ENCODE results near the gene PMPCA. TPM values are rescaled to one million over a fixed set of nuclear protein-coding genes. Genes with fewer than 3 reads are reported as not detected.

PMPCA gene
- total and polyA plus RNA-seq, 12 donors: 59.3 to 85.2 (median 75.4) TPM

GRCh38 chr9:136409557-136410455, 652 bp upstream of the PMPCA start:
- intact Hi-C loops (cut with DNase I): loop anchor here in 2 of 10 donors (10.0 kb wide), 2 partner anchors 65 to 95 kb away; no protein-coding TSS in a partner anchor
- Histone ChIP-seq H3K4me3 (peak overlapping the region; percentile 50 to 100 (median 96)), H3K4me1 (peaks cover 8 to 36% (median 25%) of the 10 kb centered on the region in 9 donors), H3K27ac (peak overlapping the region in 9 of 10 donors; percentile 64 to 94 (median 89)), H3K27me3 (no peaks in the 10 kb centered on the region), H3K36me3 (peaks cover 0 to 62% (median 28%) of the 10 kb centered on the region in 9 donors), H3K9me3 (no peaks in the 10 kb centered on the region)
- no peak for TF ChIP-seq CTCF (IDR thresholded peaks at IDR 0.05)
- DNase-seq (no peak), ATAC-seq (peak in 7 of 8 donors; percentile 10 to 29 (median 20))
- 11 to 12% methylated on average over 71 of the region's 71 CpGs for WGBS, 2 donors

- H3K4me1 ChIP-seq: peaks cover 8 to 36% (median 25%) of the 10 kb centered on the region in 9 donors
- peak overlapping the region; percentile 62 to 100 (median 96) for H3K4me3 ChIP-seq
- peaks cover 0 to 62% (median 26%) of the 10 kb centered on the region in 9 donors for H3K36me3 ChIP-seq
- TF ChIP-seq CTCF (IDR thresholded peaks at IDR 0.05): no peak
- intact Hi-C loops (cut with DNase I): no loop called here
- ATAC-seq: no peak
- H3K27me3 ChIP-seq: no peaks in the 10 kb centered on the region
- peak overlapping the region in 3 of 10 donors; percentile 89 to 93 (median 91) for H3K27ac ChIP-seq
- DNase-seq: no peak
- WGBS, 2 donors: 33 to 39% methylated on average over 4 of the region's 4 CpGs
- H3K9me3 ChIP-seq: no peaks in the 10 kb centered on the region
These were observed 920 bp downstream of the PMPCA start for GRCh38 chr9:136411378-136411777.

- H3K4me1 ChIP-seq: peaks cover 8 to 36% (median 25%) of the 10 kb centered on the region in 9 donors
- H3K27ac ChIP-seq: no peak overlapping the region
- H3K9me3 ChIP-seq: no peaks in the 10 kb centered on the region
- ATAC-seq (no peak), DNase-seq (no peak)
- no peak overlapping the region for H3K4me3 ChIP-seq
- TF ChIP-seq CTCF (IDR thresholded peaks at IDR 0.05): no peak
- H3K27me3 ChIP-seq: no peaks in the 10 kb centered on the region
- WGBS, 2 donors: 39 to 48% methylated on average over 9 of the region's 9 CpGs
- intact Hi-C loops (cut with DNase I): no loop called here
- H3K36me3 ChIP-seq: peaks cover 0 to 63% (median 35%) of the 10 kb centered on the region in 9 donors
These were observed 2.5 kb downstream of the PMPCA start for GRCh38 chr9:136412962-136413361.

GRCh38 chr9:136416427-136416826, 6.0 kb downstream of the PMPCA start:
- H3K9me3 ChIP-seq: no peaks in the 10 kb centered on the region
- H3K27me3 ChIP-seq: no peaks in the 10 kb centered on the region
- DNase-seq (no peak), ATAC-seq (no peak)
- H3K4me1 ChIP-seq: peaks cover 3 to 14% (median 7%) of the 10 kb centered on the region in 9 donors
- WGBS, 2 donors: 96 to 98% methylated on average over 8 of the region's 8 CpGs
- H3K27ac ChIP-seq: no peak overlapping the region
- no peak overlapping the region for H3K4me3 ChIP-seq
- intact Hi-C loops (cut with DNase I): no loop called here
- peaks cover 0 to 98% (median 67%) of the 10 kb centered on the region in 9 donors for H3K36me3 ChIP-seq
- TF ChIP-seq CTCF (IDR thresholded peaks at IDR 0.05): no peak

Measured in heart right ventricle (tissue), 16 donors.